Effector memory CD4-positive, alpha-beta T cell (primary cell): Measurements from ENCODE around the gene DYRK1A.

Experiments used
- DNase-seq, 3 donors: peaks; one replicate each; pipeline ENCODE4 v3.0.0-alpha.2; 2020
- H3K27ac ChIP-seq: 2 replicates; pipeline ENCODE4 v1.7.0; 2013; ENCODE audit warnings: mild to moderate bottlenecking, low read length, moderate library complexity; ENCODE audit not compliant: insufficient read depth, poor library complexity, severe bottlenecking
- H3K27me3 ChIP-seq: replicated peaks from 2 replicates; pipeline ENCODE4 v1.7.0; 2013; ENCODE audit warnings: mild to moderate bottlenecking, low read length; ENCODE audit not compliant: insufficient read depth, control insufficient read depth, poor library complexity, severe bottlenecking
- H3K36me3 ChIP-seq: 2 replicates; pipeline ENCODE4 v1.7.0; 2013; ENCODE audit warnings: mild to moderate bottlenecking, low read length, moderate library complexity; ENCODE audit not compliant: control insufficient read depth, insufficient read depth
- H3K4me1 ChIP-seq: 2 replicates; pipeline ENCODE4 v1.7.0; 2013; ENCODE audit warnings: low read length, mild to moderate bottlenecking; ENCODE audit not compliant: control insufficient read depth, insufficient read depth, poor library complexity, severe bottlenecking
- H3K4me3 ChIP-seq: 2 replicates; pipeline ENCODE4 v1.7.0; 2013; ENCODE audit warnings: low read length, low read depth, mild to moderate bottlenecking; ENCODE audit not compliant: insufficient read depth, poor library complexity, severe bottlenecking
- H3K9me3 ChIP-seq: 2 replicates; pipeline ENCODE4 v1.7.0; 2013; ENCODE audit warnings: mild to moderate bottlenecking, low read length, moderate library complexity; ENCODE audit not compliant: control insufficient read depth

Gene DYRK1A

DNA sequence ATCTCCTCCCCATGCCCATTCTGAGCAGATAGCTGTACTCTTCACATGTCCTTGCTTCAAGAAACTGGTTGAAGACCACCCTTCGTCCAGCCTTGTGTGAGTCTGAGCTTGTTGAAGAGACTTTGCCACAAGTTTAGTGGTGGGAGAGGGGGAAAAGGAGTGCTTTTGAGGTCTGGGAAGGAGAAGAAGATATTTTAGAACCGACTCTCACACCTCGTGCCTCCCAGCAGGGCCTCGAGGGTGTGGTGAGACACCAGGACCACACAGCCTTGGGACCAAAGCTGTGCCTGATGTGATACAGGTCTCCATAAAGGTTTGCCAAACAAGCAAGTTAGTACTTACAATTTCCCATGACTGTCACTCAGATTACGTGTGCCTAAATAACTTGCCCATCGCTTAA lies 201.8 kb downstream of the DYRK1A start:
- H3K9me3 ChIP-seq = no peaks in the 10 kb centered on the region
- no peak for DNase-seq
- H3K27me3 ChIP-seq = no peaks in the 10 kb centered on the region
- no peak overlapping the region for H3K4me3 ChIP-seq
- H3K27ac ChIP-seq = no peak overlapping the region
- H3K36me3 ChIP-seq = no peaks in the 10 kb centered on the region
- H3K4me1 ChIP-seq = peaks cover 5% of the 10 kb centered on the region

DNA sequence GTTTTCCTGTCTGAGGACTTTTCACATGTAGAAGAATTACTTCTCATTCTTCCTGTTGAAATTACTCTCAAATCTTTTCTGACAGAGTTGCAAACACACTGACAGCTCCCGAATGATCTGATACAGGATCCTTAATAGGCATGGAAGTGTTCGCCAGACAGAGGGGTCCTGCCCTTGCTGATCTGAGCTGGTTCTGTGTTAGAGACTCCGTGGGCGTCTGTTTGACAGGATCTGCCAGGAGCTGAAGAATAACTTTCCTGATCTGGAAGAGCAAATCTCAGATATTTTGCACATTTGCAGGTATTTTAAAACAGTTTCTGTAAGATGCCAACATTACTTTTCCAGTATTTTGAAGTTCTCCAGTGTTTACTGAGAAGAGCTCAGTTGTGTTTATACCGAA lies 202.3 kb downstream of the DYRK1A start:
- no peak for DNase-seq
- H3K27ac ChIP-seq = no peak overlapping the region
- H3K9me3 ChIP-seq = no peaks in the 10 kb centered on the region
- H3K4me3 ChIP-seq = no peak overlapping the region
- H3K27me3 ChIP-seq = no peaks in the 10 kb centered on the region
- no peaks in the 10 kb centered on the region for H3K36me3 ChIP-seq
- H3K4me1 ChIP-seq = peaks cover 5% of the 10 kb centered on the region

DNA sequence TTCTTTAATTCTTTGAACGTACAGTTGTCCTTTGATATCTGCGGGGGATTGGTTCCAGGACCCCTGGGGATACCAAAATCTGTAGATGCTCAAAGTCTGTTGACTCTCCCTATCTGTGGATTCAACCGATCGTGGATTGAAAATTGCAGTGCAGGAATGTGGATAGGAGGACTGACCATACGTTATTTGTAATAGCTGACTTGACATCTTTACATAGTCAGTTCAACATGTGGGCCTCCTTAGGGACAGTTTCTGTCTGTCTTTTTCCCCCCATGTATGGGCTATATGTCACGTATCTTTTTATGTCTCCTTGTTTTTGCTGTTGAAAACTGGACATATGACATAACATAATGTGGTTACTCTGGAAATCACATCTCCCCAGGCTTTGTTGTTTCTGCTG lies 204.9 kb downstream of the DYRK1A start:
- Histone ChIP-seq H3K27me3 (no peaks in the 10 kb centered on the region), H3K4me3 (no peak overlapping the region), H3K4me1 (no peaks in the 10 kb centered on the region), H3K27ac (no peak overlapping the region), H3K36me3 (no peaks in the 10 kb centered on the region), H3K9me3 (no peaks in the 10 kb centered on the region)
- no peak for DNase-seq

DNA sequence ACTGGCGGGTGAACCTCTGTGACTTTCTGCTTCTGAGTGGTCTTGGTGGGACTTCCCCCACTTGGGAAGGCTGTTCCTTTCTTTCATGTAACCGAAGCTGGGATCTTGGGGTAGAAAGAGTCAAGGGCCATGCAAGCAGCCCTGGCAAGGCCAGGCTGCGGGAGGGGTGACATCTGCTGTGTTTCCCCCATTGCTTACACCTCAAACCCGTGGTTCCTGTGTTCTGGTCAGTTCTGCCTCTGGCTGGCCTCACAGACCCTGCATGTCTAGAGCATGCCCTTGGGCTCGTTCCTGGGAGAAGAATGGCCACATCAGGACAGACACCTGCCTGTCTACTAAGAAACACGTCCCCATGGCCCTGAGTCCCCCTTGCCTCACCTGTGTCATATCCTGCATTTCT lies 207.7 kb downstream of the DYRK1A start:
- Histone ChIP-seq H3K36me3 (no peaks in the 10 kb centered on the region), H3K9me3 (no peaks in the 10 kb centered on the region), H3K4me1 (no peaks in the 10 kb centered on the region), H3K27ac (no peak overlapping the region), H3K27me3 (no peaks in the 10 kb centered on the region), H3K4me3 (no peak overlapping the region)
- DNase-seq = no peak

DNA sequence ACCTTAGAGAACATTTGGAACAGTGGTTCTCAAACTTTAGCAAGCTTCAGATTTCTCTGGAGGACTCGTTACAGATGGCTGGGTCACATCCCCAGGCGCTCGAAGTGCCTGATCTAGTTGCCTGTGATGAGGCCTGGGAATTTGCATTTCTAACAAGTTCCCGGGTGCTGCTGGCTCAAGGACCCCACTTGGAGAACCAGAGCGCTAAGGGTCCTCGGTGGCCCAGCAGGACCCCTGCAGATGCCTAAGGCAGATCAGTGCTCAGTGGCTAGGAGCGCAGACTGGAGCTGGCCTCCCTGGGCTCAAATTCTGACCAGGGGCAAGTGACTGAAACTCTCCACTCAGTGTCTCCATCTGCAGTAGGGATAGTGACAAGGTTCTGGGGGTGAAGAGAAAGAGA lies 208.2 kb downstream of the DYRK1A start:
- no peaks in the 10 kb centered on the region for H3K4me1 ChIP-seq
- no peak for DNase-seq

DNA sequence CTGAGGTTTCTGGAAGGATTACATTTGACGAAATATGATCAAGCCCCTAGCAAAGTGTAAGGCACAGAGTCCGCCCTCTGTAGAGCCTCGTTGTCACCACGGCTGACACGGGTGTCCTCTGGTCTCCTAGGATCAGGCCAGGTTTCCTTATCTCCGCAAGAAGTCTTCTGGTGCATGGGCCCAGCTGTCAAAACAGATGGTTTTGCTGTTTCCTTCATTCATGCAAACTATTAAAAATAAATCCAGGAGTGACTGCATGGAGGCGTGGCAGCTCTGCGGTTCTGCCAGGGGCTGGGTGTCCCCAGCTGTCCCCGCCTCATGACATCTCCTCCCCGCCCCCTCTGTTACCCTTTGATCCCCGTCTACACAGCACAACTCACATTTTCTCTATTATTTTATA lies 209.0 kb downstream of the DYRK1A start:
- no peak for DNase-seq
- no peak overlapping the region for H3K4me3 ChIP-seq
- no peak overlapping the region for H3K27ac ChIP-seq
- no peaks in the 10 kb centered on the region for H3K27me3 ChIP-seq
- H3K4me1 ChIP-seq = no peaks in the 10 kb centered on the region
- H3K36me3 ChIP-seq = no peaks in the 10 kb centered on the region
- H3K9me3 ChIP-seq = no peaks in the 10 kb centered on the region

More for the DNA sequence above, 208.2 kb downstream of the DYRK1A start:
- H3K9me3 ChIP-seq = no peaks in the 10 kb centered on the region
- no peak overlapping the region for H3K4me3 ChIP-seq
- no peaks in the 10 kb centered on the region for H3K27me3 ChIP-seq
- H3K36me3 ChIP-seq = no peaks in the 10 kb centered on the region
- no peak overlapping the region for H3K27ac ChIP-seq
